Epithelial cell of prostate (primary cell): ENCODE measurements around the gene CNTN5.

Source experiments
- DNase-seq: peaks from one replicate; pipeline ENCODE4 v3.0.0-alpha.2; 2011; ENCODE audit warnings: low read depth, low spot score
- H3K27ac ChIP-seq: fragments of 450-650 bp; 2 replicates; pipeline ENCODE4 v1.5.1; 2017; ENCODE audit warnings: mild to moderate bottlenecking

Gene CNTN5

GRCh38 chr11:100105982-100106358 lies 1085.2 kb downstream of the CNTN5 start:
- no peak for DNase-seq
- H3K27ac ChIP-seq: no peak overlapping the region

GRCh38 chr11:100119176-100119575 lies 1098.4 kb downstream of the CNTN5 start:
- no peak for DNase-seq
- H3K27ac ChIP-seq: no peak overlapping the region

GRCh38 chr11:100133114-100133513 lies 1112.4 kb downstream of the CNTN5 start:
- DNase-seq: no peak
- H3K27ac ChIP-seq: no peak overlapping the region

- no peak for DNase-seq
- H3K27ac ChIP-seq: no peak overlapping the region
Measured at GRCh38 chr11:100141201-100141600, 1120.5 kb downstream of the CNTN5 start.

GRCh38 chr11:100151944-100152343 lies 1131.2 kb downstream of the CNTN5 start:
- no peak for DNase-seq
- no peak overlapping the region for H3K27ac ChIP-seq

- DNase-seq: no peak
- no peak overlapping the region for H3K27ac ChIP-seq
Measured at GRCh38 chr11:100152766-100153165, 1132.0 kb downstream of the CNTN5 start.

GRCh38 chr11:100163471-100163870 lies 1142.7 kb downstream of the CNTN5 start:
- H3K27ac ChIP-seq: no peak overlapping the region
- no peak for DNase-seq

GRCh38 chr11:100174881-100175280 lies 1154.1 kb downstream of the CNTN5 start:
- H3K27ac ChIP-seq: no peak overlapping the region
- DNase-seq: no peak

GRCh38 chr11:100176456-100176855 lies 1155.7 kb downstream of the CNTN5 start:
- no peak for DNase-seq
- H3K27ac ChIP-seq: no peak overlapping the region

GRCh38 chr11:100177651-100178050 lies 1156.9 kb downstream of the CNTN5 start:
- no peak for DNase-seq
- no peak overlapping the region for H3K27ac ChIP-seq

- no peak for DNase-seq
- H3K27ac ChIP-seq: no peak overlapping the region
Measured at GRCh38 chr11:100182350-100182749, 1161.6 kb downstream of the CNTN5 start.

GRCh38 chr11:100182927-100183326 lies 1162.2 kb downstream of the CNTN5 start:
- no peak overlapping the region for H3K27ac ChIP-seq
- DNase-seq: no peak

GRCh38 chr11:100185588-100185987 lies 1164.8 kb downstream of the CNTN5 start:
- no peak for DNase-seq

GRCh38 chr11:100188137-100188783 lies 1167.5 kb downstream of the CNTN5 start:
- DNase-seq: no peak
- H3K27ac ChIP-seq: no peak overlapping the region

More at GRCh38 chr11:100185588-100185987, 1164.8 kb downstream of the CNTN5 start:
- no peak overlapping the region for H3K27ac ChIP-seq

- H3K27ac ChIP-seq: no peak overlapping the region
- no peak for DNase-seq
Measured at GRCh38 chr11:100190395-100190794, 1169.6 kb downstream of the CNTN5 start.

GRCh38 chr11:100192181-100192580 lies 1171.4 kb downstream of the CNTN5 start:
- DNase-seq: no peak
- H3K27ac ChIP-seq: no peak overlapping the region

- no peak for DNase-seq
- no peak overlapping the region for H3K27ac ChIP-seq
Measured at GRCh38 chr11:100203789-100204188, 1183.0 kb downstream of the CNTN5 start.

GRCh38 chr11:100205926-100206325 lies 1185.2 kb downstream of the CNTN5 start:
- DNase-seq: no peak
- peak overlapping the region; percentile 6 for H3K27ac ChIP-seq

GRCh38 chr11:100208207-100208606 lies 1187.5 kb downstream of the CNTN5 start:
- DNase-seq: no peak
- H3K27ac ChIP-seq: peak overlapping the region; percentile 50

GRCh38 chr11:100214791-100215190 lies 1194.0 kb downstream of the CNTN5 start:
- H3K27ac ChIP-seq: no peak overlapping the region

GRCh38 chr11:100220801-100221200 lies 1200.1 kb downstream of the CNTN5 start:
- no peak overlapping the region for H3K27ac ChIP-seq
- DNase-seq: no peak

More at GRCh38 chr11:100214791-100215190, 1194.0 kb downstream of the CNTN5 start:
- DNase-seq: no peak

GRCh38 chr11:100221791-100222190 lies 1201.0 kb downstream of the CNTN5 start:
- no peak overlapping the region for H3K27ac ChIP-seq
- no peak for DNase-seq
